Lower lobe of right lung (tissue), 2 donors: ENCODE measurements around the gene NWD2. TPM values are rescaled to one million over a fixed set of nuclear protein-coding genes. Genes with fewer than 3 reads are reported as not detected.
A peak's percentile ranks its signal among the peaks of the same experiment; 100 is the strongest.
"Not testable (repeated sequence)": the region's sequence is repeated elsewhere in the genome, so short reads cannot be mapped to it uniquely, and the experiment has no call there.

Experiments
- ATAC-seq, 2 donors: fragments of 200-7000 bp; cut with Tn5 transposase; one replicate each; pipeline ENCODE4 v1.9.1; 2020 to 2022; ENCODE audit warnings: mild to moderate bottlenecking in 2 of 2, moderate library complexity in 2 of 2
- DNase-seq: peaks from one replicate; pipeline ENCODE4 v3.0.0-alpha.2; 2020
- H3K27ac ChIP-seq: fragments of 200-600 bp; one replicate; pipeline ENCODE4 v1.8.0; 2022
- H3K27me3 ChIP-seq: fragments of 200-600 bp; one replicate; pipeline ENCODE4 v1.8.0; 2022; ENCODE audit warnings: low read depth
- H3K36me3 ChIP-seq: fragments of 200-600 bp; one replicate; pipeline ENCODE4 v1.8.0; 2022; ENCODE audit warnings: mild to moderate bottlenecking
- H3K4me1 ChIP-seq: fragments of 200-600 bp; one replicate; pipeline ENCODE4 v1.8.0; 2022
- H3K4me3 ChIP-seq: fragments of 200-600 bp; one replicate; pipeline ENCODE4 v1.8.0; 2022; ENCODE audit warnings: mild to moderate bottlenecking
- H3K9me3 ChIP-seq: fragments of 200-600 bp; one replicate; pipeline ENCODE4 v1.8.0; 2022
- intact Hi-C: fragments of 100-400 bp; cut with DNase I; formaldehyde crosslinking; loops from one replicate; pipeline ENCODE4 v1.11.0; 2022
- total RNA-seq: library from RNA; stranded (reverse); fragmentation: NEBNext Ultra II Directional; extraction: Animal tissue kit (Norgen Biotek cat#: 25700); gene quantifications from one replicate; pipeline ENCODE4 v1.2.1, GENCODE V29; 2021
- TF ChIP-seq, protein P1 (sequence below): fragments of 200-600 bp; IDR thresholded peaks from one replicate; pipeline ENCODE4 v1.8.0; 2022; ENCODE audit warnings: antibody characterized with exemption, mild to moderate bottlenecking
- donor health status: DM: no; HTN: yes; CAD: no; lungs with severe emphysema.

Gene NWD2
- total RNA-seq, 1 donor from 2014 or later = not detected

DNA sequence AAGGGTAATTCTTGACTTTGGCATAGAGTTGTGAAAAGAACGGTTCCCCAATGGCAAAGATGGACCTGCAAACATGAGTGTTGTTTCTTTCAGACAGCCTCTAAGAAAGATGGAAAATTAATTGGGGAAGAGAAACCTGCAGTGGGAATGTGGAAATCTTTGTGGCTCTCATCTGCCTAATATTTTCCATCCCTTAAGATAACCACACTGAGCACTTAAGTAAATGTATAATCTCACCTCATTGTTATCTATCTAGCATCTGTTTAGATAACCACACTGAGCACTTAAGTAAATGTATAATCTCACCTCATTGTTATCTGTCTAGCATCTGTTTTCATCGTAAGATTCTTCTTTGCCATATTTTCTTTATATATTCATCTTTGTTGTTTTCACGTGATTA is 149.3 kb downstream of the NWD2 start:
- no peaks in the 10 kb centered on the region for H3K9me3 ChIP-seq
- H3K4me1 ChIP-seq = peaks cover 7% of the 10 kb centered on the region
- H3K27me3 ChIP-seq = no peaks in the 10 kb centered on the region
- DNase-seq = no peak
- intact Hi-C loops = no loop called here
- H3K27ac ChIP-seq = no peak overlapping the region
- H3K36me3 ChIP-seq = no peaks in the 10 kb centered on the region
- ATAC-seq = no peak
- TF ChIP-seq, protein P1, sequence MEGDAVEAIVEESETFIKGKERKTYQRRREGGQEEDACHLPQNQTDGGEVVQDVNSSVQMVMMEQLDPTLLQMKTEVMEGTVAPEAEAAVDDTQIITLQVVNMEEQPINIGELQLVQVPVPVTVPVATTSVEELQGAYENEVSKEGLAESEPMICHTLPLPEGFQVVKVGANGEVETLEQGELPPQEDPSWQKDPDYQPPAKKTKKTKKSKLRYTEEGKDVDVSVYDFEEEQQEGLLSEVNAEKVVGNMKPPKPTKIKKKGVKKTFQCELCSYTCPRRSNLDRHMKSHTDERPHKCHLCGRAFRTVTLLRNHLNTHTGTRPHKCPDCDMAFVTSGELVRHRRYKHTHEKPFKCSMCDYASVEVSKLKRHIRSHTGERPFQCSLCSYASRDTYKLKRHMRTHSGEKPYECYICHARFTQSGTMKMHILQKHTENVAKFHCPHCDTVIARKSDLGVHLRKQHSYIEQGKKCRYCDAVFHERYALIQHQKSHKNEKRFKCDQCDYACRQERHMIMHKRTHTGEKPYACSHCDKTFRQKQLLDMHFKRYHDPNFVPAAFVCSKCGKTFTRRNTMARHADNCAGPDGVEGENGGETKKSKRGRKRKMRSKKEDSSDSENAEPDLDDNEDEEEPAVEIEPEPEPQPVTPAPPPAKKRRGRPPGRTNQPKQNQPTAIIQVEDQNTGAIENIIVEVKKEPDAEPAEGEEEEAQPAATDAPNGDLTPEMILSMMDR = no peak
- no peak overlapping the region for H3K4me3 ChIP-seq

DNA sequence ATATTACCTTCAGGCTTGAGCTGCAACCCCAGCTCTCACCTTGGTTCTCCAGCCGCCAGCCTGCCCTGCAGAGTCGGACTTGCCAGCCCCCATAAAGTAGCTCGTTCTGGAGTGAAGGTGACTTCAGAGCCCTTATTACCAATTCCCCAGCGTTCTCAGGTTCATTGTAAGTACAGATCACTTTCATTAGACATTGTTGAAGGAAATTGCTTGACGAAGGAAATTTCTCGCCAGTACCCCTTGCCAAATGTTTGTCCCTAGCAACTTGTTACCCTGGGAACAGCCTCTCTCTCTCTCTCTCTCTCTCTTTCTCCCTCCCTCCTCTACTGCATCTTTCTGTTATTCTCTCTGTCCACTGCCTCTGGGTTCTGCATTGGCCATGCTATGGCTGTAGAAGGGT is 153.0 kb downstream of the NWD2 start:
- Histone ChIP-seq H3K27me3 (no peaks in the 10 kb centered on the region), H3K36me3 (no peaks in the 10 kb centered on the region), H3K9me3 (no peaks in the 10 kb centered on the region), H3K4me1 (peaks cover 3% of the 10 kb centered on the region), H3K4me3 (no peak overlapping the region), H3K27ac (no peak overlapping the region)
- ATAC-seq (no peak), DNase-seq (no peak)
- TF ChIP-seq, protein P1 = no peak
- intact Hi-C loops = no loop called here

DNA sequence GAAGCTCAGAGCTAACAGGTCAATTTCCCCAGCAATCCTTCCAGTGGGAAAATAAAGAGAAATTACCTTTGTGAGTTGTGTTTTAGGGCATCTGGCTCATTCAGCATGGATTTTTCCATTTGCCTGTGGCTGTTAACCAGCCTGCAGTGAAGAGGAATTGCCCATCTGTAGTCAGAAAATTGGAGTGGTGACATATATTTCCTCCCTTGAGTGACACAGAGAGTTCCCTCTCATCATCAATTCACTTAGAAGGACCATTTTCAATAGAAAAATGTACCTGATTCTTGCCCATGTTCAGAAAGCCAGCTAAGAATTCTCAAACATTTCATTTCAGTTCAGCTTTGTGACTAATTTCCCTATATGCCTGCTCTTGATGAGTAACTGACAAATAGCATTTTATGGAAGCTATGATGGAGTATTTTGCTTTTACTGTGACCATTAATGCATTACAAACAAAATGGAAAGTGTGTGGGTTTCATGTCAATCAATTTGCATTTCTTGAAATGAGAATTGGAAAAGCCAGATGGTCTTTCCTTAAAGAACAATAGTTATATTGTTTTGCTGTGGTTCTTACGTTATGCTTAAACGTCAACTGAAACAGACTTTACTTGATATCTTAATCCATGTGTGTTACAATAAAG is 155.8 kb downstream of the NWD2 start:
- no peak overlapping the region for H3K27ac ChIP-seq
- TF ChIP-seq, protein P1 = no peak
- no peaks in the 10 kb centered on the region for H3K4me1 ChIP-seq
- DNase-seq (no peak), ATAC-seq (no peak)
- no peaks in the 10 kb centered on the region for H3K27me3 ChIP-seq
- intact Hi-C loops = no loop called here
- H3K36me3 ChIP-seq = no peaks in the 10 kb centered on the region
- no peaks in the 10 kb centered on the region for H3K9me3 ChIP-seq
- H3K4me3 ChIP-seq = no peak overlapping the region

DNA sequence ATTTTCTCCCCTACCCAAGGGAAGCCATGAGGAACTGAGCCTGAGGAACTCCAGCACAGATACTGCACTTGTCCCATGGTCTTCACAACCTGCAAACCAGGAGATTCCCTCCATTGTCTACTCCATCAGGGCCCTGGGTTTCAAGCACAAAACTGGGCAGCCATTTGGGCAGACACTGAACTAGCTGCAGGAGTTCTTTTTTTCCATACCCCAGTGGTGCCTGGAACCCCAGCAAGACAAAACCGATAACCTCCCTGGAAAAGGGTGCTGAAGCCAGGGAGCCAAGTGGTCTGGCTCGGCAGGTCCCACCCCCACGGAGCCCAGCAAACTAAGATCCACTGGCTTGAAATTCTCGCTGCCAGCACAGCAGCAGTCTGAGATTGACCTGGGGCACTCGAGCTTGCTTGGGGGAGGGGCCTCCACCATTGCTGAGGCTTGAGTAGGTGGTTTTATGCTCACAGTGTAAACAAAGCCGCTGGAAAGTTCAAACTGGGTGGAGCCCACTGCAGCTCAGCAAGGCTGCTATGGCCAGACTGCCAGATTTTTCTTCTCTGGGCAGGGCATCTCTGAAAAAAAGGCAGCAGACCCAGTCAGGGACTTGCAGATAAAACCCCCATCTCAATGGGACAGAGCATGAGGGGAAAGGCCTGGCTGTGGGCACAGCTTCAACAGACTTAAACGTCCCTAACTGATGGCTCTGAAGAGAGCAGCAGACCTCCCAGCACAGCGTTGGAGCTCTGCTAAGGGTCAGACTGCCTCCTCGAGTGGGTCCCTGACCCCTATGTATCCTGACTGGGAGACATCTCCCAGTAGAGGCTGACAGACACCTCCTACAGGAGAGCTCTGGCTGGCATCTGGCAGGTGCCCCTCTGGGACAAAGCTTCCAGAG is 163.6 kb downstream of the NWD2 start:
- DNase-seq (peak; percentile 80), ATAC-seq (peak; percentile 50 to 67)
- H3K27me3 ChIP-seq, H3K4me1 ChIP-seq, H3K27ac ChIP-seq, H3K4me3 ChIP-seq, intact Hi-C loops, H3K36me3 ChIP-seq, H3K9me3 ChIP-seq: not testable (repeated sequence)

DNA sequence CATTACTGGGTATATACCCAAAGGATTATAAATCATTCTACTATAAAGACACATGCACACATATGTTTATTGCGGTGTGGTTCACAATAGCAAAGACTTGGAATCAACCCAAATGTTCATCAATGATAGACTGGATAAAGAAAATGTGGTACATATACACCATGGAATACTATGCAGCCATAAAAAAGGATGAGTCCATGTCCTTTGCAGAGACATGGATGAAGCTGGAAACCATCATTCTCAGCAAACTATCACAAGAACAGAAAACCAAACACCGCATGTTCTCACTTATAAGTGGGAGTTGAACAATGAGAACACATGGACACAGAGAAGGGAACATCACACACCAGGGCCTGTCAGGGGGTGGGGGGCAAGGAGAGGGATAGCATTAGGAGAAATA is 169.1 kb downstream of the NWD2 start:
- H3K36me3 ChIP-seq, H3K4me1 ChIP-seq, H3K4me3 ChIP-seq, H3K27ac ChIP-seq, ATAC-seq, DNase-seq, H3K9me3 ChIP-seq, intact Hi-C loops, H3K27me3 ChIP-seq: not testable (repeated sequence)

DNA sequence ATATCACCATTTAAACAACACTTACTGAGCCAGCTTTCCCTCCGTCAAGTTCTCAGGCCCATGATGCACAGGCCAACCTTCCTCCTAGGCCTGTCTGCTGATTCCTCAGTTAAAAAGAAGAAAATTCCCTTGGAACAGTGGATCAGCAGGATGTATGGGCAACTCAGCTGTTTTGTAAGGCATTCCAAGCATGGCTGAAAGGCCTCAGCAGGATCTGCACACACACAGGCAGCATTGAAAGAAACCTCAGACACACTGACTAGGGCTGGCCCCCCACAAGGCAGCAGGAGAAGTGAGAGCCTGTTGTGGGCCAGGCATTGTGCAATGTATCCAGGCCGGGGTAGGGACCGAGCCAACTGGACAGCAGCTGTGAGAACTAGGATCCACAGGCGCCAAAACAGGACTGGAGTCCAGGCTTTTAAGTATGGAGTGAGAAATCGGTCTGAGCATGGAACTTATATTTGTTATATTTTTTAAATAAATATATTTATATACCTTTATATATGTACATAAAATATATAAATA is 171.4 kb downstream of the NWD2 start:
- DNase-seq = no peak
- Histone ChIP-seq H3K36me3 (no peaks in the 10 kb centered on the region), H3K27me3 (no peaks in the 10 kb centered on the region), H3K4me3 (no peak overlapping the region), H3K27ac (no peak overlapping the region), H3K4me1 (no peaks in the 10 kb centered on the region), H3K9me3 (no peaks in the 10 kb centered on the region)
- intact Hi-C loops = no loop called here
- TF ChIP-seq, protein P1 = no peak
- ATAC-seq = no peak
